KG1 (cell line): ENCODE data around the gene PMVK.
A peak's percentile ranks its signal among the peaks of the same experiment; 100 is the strongest.

Source experiments
- DNase-seq: peaks from one replicate; lab custom pipeline; 2025; lab: John Stamatoyannopoulos, UW

The PMVK gene

DNA sequence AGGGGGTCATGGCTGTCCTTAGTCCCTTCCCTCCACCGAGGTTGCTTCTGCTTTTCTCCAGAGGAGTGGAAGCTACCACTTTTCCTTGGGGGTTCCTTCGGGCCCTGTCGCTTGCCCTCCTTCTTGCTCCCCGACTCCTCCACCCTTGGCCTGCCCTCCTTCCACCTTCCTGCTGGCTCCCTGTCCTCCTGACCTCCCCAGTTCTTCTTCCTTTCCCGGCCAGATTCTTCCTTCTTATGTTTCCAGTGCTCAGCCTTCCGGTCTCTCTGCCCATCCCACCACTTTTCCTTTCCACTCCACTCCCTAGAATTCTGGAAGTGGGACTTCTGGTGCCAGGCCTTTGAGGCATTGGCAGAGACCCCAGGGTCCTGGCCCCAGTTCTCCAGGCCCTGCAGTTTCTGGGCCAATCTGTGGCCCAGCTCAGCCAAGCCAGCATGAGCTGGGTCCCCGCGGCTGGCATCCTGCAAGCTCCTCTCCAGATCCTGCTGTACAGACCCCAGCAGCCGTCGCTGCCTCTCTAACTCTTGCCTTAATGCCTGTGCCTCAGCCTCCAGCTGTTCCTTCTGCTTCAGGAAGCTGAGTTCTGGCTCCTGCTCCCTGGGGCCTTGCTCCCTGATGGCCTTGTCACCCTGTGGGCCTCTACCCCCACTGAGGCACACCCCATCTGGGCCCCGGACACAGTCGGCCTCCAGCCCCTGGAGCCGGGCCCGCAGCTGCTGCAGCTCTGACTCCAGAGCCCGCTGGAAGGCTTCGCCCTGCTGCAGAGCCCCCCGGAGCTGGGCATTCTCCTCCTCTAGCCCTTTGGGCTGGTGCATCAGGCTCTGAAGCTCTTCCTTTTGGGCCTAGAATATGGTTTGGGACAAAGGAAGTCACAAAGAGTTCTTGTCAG is 9.7 kb upstream of the PMVK start:
- DNase-seq, result no peak

- no peak for DNase-seq
These were observed 8.8 kb upstream of the PMVK start for GRCh38 chr1:154945160-154945961.

DNA sequence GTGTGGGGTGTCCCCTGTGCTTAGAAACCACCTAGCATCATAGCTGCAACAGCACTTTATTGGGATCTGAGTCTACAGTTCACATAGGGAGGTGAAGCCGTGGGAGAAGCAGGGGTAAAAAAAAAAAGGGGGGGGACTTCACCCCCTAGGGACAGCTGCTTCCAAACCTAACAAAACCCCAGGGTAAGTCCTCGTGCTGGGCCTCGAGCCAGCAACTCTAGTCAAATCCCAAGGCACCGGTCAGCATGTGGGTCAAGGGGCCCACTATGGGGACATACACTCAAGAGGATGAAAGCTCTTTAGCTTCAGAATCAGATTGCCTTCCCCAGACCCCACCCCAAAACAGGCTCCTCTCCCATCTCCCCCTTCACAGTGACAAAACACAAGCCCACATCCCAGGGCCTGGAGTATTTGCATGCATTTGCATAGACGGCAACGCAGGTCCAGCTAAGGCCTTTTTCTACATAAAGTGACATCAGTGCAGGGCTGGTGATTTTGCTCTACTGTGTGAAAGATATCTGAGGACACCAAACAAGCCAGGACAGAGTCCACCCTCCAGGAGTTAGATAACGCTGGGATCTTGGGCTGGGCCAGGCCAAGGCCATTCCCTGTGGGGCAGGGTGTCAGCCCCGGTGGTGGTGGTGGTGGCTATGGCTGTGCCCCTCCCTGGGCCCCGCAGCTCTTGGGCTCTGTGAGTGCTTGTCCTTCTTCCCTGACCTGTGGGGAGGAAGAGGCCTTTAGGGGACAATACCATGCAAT is 8.1 kb upstream of the PMVK start:
- DNase-seq, result no peak

- peak; percentile 28 for DNase-seq
These were observed 7.3 kb upstream of the PMVK start for GRCh38 chr1:154943649-154944400.

DNA sequence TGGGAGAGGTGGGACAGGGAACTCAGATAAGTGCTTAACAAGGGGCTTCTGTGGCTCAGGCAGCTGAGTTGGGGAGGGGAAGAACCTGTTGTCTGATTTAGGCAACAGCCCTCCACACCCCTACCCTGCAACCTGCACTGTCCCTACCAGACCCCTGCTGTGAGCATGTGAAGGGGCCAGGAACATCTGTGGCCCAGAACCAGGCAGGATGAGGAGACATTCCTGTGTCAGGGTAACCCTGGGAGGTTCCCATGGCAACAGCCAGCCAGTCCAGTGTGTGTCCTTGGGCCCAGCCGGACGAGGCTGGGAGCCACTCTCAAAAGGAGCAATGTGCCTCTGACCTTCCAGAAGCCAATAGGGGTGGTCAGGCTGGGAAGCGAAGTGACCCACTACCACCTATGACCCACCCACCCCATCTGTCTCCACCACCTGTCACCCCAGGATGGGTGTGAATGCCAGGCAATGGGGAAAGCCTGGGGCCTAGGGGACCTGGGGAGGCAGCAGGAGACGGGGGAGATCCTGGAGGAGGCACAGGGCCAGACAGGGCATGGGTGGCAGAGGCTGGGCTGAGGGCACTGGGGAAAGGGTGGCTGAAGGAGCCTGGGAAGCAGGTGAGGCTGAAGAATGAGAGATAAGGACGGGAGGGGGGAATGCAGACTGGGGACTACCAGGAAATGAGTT is 5.0 kb upstream of the PMVK start:
- no peak for DNase-seq

DNA sequence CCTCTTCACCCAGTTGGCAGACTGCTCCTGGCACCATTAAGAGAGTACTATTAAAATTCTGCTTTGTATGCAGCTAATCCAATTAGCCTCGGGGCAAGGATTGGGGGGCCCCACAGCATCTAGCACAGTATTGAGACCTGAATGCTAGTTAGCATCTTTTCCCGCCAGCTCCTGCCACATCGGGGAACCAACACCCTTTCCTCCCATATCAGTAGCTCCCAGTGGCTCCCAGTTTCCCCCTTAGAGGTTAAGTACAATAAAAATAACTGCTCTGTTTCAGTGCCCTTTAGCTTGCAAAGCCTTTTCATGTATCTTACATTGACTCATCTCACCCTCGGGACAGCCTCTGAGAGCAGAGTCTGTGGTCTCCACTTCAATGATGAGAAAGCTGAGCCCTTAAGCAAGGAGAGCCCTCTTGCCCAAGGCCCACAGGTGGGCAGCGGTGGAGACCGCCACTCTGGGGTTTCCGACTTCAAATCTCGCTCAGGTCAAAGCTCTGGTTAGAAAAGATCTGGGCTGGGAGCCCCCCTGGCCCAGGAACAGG is 4.2 kb upstream of the PMVK start:
- DNase-seq, result no peak

DNA sequence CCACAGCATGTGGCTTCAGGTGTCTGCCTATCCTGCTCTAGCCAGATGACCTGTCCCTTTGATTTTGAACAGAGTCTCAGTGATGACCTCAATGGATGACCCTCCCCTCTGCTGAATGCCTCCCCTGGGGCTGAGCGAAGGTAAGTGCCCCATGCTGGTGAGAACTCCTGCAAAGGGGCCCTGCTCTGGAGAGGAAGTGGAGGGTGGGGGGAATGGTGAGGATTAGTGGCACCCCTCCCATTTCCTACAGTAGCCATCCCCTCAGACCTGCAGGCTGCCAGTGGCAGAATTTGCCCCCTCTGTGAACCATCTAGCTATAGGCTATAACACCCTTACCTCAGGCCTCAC is 3.7 kb upstream of the PMVK start:
- DNase-seq, result no peak

DNA sequence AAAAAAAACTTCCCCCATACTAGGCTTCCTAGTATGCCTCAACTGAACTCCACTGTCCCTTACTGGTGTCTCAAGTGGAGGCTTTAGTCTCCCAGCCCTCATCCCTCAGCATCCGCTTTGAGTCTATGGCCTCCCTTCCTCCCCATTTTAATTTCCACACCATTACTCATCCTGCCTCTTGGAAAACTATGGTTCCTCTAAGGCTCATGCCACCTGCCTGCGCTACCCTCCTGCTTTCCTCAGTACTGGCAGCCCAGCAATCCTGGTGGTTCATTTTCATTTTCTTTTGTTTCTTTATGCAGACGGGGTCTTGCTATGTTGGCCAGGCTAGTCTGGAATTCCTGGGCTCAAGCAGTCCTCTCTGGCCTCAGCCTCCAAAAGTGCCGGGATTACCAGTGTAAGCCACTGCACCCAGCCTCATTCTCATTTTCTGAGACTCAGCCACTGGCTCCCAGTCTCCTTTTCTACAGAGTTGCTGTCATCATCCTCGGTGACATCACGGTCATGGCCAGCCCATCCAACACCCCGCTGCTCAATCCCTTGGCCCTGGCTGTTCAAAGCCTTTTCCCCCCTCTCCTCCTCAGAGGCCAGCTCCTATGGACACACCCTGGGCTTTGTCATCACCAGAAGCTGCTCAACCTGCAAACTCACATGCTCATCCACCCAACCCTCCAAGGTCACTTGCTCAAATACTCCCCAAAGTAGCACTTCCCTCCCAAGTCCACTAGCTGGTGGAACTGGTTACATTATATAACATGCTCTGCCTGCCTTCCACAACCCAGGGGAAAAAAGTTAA is 2.3 kb upstream of the PMVK start:
- DNase-seq, result no peak

DNA sequence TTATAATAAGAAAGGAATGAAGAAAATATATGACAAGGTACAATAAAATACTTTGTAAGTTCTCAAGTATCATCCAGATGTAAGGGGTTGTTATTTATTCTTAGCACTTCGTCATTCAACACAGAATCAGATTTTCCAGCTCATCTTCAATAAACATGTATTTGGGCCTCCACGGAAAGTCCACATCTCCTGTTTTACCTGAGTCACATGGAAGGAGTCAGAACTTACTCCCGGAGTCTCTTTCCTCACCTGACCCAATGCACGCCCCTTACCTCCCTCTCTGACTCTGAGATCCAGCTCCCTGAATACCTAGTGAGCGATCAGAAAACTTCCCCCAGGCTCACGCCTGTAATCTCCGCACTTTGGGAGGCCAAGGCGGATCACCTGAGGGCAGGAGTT is 1.5 kb upstream of the PMVK start:
- DNase-seq, result no peak

GRCh38 chr1:154937085-154937987 is 817 bp upstream of the PMVK start:
- DNase-seq, result peak; percentile 99

GRCh38 chr1:154935749-154936554 is 567 bp downstream of the PMVK start:
- no peak for DNase-seq

- DNase-seq, result no peak
These were observed 2.1 kb downstream of the PMVK start for GRCh38 chr1:154934358-154934948.

DNA sequence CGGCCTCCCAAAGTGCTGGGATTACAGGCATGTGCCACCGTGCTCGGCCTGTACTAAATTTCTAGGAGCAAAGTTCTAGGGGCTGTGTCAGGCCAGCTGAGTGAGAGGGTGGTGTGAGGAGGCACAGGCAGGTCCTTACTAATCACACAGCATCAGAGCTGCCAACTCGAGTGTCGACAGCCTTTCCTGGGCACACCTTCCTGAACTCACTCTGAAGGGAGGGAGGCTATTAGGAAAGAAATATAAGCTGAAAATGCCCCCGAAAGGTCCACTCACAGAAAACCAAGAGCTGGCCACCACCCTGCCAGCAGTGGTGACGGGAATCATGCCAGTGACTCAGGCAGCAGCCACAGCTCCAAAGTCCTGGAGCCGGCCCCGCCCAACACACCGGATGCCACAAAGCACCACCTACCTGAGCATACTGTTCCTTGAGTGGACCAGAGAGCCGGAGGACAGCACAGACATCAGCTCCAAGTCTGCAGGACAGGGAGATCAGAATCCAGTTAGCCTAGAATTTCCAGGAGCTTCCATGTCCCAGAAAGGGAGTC is 4.5 kb downstream of the PMVK start:
- no peak for DNase-seq

DNA sequence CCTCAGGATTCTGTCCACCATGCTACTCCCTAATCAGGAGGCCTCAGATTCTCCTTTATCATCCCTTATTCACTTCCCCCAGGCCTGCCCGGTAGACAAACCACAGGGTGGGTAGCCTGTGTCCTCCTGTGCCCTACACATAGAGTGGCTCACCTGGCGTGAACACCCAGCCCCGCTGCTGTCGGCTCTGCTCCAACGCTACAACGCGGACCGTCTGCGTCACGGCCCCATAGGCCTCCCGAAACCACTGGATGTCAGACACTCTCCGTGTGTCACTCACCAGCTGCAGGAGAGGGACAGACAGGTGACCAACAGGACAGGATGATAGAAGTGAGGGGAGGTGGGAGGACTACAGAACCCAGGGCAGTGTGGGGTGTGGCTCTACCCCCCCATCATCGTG is 10.3 kb downstream of the PMVK start:
- no peak for DNase-seq

- DNase-seq, result peak; percentile 32
These were observed 11.0 kb downstream of the PMVK start for GRCh38 chr1:154925335-154926170.

- DNase-seq, result no peak
These were observed 12.8 kb downstream of the PMVK start for GRCh38 chr1:154923695-154924094.

- DNase-seq, result no peak
These were observed 23.2 kb downstream of the PMVK start for GRCh38 chr1:154913273-154913672.
